GM18867 (cell line): Measurements from ENCODE around the gene NATD1.

ENCODE experiments used
- ATAC-seq: cut with Tn5 transposase; IDR thresholded peaks from one replicate; pipeline ENCODE4 v1.9.1; 2021; ENCODE audit warnings: mild to moderate bottlenecking, moderate library complexity; ENCODE audit not compliant: unreplicated experiment

The NATD1 gene

DNA sequence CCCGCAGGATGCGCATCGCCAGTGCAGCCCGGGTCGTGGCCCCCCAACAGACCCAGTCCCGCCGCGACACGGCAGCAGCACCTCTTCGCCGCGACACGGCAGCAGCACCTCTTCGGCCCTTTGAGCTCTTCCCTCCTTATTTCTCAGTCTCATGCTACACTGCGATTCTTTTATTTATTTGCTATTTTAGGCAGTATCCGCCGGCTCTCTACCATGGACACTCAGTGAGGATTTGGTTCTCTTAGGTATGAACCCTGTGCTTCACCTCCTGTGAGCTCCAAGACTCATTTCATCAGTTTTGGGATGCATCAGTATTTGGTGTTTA, 23.0 kb upstream of the NATD1 start:
- no peak for ATAC-seq

DNA sequence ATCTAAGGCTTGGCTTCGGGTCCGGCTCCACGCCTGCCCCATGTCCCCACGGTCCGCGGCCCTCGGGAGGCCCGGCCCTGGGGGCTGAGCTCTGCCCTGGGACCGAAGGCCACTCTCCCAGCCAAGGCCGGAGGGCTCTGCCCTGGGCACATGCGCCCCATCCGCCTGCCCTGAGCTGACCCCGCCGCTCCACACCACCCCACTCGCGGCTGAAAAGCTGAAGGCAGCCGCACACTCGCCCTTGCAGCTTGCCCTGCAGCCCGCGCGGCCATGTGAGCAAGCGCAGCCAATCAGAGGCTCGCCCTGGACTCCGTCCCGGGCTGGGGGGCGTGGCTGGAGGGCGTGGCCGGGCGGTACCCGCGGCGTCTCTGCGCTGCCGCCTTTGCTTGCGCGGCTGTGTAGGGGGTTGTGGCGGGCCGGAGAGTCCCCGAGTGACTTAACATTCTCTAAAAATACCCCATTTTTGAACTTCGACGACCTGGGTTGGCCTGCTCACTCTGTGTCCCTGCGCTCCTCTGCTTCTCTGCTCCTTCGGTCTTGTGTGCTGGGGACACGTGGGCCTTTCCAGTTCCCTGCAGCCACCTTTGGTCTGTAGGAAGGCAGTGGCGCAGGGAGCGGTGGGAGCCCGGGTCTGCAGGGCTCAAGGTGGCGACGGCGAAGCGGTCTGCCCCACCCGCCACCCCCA, 22.5 kb upstream of the NATD1 start:
- peak; percentile 95 for ATAC-seq

- ATAC-seq: no peak
These were observed 21.9 kb upstream of the NATD1 start for GRCh38 chr17:21275047-21275578.

DNA sequence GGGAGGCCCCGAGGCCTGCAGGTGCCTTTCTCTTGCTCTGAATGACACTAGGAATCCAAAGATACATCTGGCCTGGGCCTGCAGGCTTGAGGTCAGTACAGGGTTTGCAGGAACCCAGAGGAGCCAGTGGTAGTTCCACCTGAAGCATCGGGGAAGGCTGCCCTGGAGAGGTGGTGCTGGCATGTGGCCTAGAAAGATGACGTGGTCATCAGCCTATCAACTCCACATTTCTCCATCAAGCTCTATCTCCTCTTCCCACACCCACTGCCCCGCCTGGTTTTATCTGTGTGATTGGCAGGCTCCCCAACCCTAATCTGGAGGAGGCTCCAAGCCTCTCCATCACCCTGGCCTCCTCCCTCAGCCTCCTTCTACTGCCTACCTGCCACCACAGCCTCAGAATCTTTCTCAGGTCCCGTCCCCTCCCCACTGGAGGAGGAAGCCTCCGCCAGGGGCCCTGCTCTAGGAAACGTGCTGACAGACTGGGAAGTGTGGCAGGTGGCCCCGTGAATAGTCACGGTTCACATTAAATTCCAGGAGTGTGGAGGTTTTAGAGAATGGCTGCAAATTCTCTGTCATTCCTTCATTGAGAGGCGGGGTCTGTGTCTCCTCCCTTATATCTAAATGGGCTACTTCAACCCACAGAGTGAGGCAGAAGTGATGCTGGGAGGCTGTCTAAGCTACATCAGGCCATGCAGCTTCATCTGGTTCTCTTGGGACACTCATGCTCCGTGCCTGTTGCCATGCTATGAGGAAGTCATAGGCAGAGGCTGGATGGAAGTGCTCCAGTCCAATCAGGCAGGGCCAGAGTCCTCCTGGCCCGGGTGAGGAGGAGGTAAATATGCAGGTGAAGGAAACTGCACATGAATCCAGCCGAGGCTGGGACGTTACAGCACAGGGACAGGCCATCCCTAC, 19.9 kb upstream of the NATD1 start:
- ATAC-seq: no peak

DNA sequence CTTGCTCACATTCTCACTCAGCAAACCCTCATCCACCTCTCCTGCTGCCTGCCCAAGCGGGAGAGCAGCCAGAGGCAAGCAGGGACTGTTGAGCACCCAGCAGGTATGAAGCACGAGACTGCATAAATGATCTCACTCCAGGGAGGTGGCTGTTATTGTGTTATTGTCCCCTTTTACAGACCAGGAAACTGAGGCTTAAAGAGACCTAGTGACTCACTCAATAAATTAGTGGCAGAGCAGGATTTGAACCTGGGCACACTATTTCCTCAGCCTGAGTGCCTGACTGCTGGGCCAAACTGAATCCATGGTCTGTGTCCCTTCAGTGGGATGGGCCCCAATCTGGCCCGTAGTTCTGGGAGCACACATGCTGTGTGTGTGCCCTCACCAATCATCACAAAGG, 19.0 kb upstream of the NATD1 start:
- ATAC-seq: no peak

GRCh38 chr17:21271454-21272183, 18.4 kb upstream of the NATD1 start:
- ATAC-seq: no peak

- ATAC-seq: no peak
These were observed 16.2 kb upstream of the NATD1 start for GRCh38 chr17:21269394-21269793.

DNA sequence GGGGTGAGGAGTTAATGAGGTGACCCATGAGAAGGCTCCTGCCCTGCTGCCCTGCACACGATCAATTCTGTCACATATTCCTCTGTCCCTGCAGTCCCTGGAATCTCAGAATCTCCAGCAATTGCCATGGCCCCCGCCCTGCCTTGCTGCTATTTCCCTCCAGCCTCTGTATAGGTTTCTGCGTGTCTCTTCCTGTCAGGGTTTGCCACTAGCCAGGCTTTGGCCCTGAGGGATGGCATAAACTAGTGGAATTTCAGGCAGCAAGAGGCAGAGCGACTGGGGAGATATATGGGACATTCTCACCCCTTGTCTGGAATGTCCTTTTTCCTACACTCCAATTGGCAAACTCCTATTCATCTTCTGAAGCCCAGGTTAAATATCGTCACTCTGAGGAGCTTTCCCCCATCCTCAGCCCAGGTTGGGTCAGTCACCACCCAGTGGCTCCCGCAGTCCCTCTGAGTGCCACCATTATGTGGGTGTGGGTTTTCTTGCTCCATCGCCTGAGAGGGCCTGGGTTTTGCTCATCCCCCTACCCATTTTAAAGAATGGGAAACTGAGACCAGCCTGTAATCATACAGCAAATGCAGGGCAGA, 15.5 kb upstream of the NATD1 start:
- ATAC-seq: no peak

DNA sequence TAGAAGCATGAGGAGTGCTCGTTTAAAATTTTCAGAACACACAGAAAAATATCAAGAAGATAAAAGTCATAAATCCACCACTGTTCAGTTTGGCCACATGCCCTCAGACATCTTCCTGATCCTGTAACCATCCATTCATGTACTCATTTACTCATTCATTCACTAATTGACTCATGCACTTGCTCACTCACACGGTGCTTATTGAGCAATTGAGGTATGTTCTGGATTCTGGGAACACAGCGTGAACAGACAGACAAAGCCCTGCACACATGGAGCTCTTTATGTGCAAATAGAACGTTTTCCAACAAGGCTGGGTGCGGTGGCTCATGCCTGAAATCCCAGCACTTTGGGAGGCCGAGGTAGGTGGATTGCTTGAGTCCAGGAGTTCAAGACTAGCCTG, 10.2 kb upstream of the NATD1 start:
- no peak for ATAC-seq

- ATAC-seq: no peak
These were observed 9.2 kb upstream of the NATD1 start for GRCh38 chr17:21262259-21262993.

DNA sequence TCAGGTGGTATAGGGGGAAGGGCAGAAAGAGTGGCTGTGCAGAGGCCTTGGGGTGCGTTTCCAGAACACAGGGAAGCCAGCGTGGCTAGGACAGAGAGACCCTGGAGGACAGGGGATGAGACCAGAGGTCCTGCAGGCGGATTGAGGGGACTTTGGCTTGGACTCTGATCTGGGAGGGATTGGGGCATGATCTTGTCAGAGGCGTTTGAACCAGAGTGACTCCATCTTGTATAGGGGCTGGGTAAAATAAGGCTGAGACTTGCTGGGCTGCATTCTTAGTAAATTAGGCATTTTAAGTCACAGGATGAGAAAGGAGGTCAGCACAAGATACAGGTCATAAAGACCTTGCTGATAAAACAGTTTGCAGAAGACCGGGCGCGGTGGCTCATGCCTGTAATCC, 5.4 kb upstream of the NATD1 start:
- ATAC-seq: no peak

DNA sequence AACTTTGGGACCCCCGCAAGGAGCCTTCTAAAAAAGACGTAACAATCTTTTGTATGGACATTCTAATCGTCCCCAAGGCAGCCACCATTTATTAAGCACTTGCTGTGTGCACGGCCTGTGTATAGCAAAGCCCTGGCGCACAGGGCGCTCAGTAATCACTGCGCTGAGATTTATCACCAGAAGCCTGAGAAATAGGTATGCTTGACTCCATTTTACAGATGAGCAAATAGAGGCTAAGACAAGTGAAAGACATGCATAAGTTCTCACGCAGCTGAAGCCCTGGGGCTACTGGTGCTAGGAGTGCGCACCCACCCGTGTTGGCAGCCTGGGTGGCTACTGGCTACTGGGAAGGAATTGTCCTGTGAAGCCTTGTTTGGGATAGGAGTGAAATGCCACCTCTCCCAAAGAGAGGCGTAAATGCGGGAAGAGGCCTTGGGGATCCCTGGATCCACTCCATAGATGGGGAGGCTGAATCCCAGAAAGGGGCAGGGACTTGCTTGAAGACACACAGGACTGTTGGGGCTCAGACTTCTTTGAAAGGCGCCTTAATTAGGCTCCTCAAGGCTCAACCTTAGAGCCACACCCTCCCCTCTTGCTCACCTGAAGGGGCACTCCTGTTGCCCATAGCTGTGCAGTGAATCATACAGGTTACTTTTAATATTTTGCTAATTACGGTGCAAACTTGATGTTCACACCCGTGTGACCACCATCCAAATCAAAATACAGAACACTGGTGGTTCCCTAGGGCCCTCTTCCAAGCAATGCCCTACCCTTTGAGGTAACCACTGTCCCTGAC, 634 bp upstream of the NATD1 start:
- peak; percentile 19 for ATAC-seq

DNA sequence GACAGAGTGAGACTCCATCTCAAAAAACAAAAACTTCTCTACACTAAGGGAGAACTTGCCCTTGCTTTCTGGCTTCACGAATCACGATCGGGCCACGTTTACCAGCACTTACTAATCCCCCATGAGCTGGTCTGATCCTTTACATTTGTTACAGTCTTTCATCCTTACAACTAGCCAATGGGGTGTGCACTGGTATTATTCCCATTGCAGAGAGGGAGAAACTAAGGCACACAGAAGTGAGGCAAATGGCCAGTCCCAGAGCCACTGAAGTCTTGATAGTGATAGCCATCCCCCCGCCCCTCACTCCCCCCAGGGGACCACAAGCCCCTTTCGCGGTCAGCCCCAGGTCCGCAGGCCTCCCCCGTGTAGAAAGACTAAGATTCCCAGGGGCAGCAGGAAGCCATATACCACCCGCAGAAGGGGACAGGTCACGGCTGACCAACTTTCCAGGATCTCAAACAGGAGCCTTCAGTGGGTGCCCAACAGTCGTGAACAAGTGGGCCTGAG, 868 bp downstream of the NATD1 start:
- ATAC-seq: no peak

DNA sequence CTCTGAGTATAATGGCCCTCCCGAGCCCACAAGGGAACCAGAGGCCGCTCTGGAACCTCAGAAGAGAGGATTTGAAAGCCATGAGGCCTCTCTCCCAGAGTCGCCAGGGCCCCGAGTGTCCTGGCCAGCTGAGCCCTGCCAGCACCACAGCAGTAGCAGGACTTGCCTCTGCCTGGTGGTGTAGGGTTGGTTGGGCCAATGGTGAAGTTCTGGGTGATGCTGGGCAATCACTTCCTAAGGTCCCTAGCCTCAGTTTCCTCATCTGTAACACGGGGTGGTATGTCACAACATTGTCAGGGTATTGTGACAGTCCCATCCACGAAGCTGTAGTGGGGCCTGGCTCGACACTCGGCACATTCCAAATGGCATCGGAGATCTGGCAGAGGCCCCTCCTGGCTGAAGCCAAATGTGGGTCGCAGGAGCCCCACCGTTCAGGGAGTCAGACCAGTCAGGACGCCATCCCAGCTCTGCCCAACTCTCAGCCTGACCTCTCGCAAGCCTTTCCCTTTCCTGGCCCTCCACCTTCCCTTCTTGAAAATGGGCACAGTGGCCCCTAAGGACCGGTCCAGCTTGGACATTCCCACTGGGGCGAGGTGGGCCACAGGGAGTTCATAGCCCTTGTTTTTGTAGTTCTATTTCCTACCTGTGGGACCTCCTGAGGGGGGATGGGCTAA, 1.7 kb downstream of the NATD1 start:
- ATAC-seq: no peak

GRCh38 chr17:21250854-21251253, 2.4 kb downstream of the NATD1 start:
- no peak for ATAC-seq

DNA sequence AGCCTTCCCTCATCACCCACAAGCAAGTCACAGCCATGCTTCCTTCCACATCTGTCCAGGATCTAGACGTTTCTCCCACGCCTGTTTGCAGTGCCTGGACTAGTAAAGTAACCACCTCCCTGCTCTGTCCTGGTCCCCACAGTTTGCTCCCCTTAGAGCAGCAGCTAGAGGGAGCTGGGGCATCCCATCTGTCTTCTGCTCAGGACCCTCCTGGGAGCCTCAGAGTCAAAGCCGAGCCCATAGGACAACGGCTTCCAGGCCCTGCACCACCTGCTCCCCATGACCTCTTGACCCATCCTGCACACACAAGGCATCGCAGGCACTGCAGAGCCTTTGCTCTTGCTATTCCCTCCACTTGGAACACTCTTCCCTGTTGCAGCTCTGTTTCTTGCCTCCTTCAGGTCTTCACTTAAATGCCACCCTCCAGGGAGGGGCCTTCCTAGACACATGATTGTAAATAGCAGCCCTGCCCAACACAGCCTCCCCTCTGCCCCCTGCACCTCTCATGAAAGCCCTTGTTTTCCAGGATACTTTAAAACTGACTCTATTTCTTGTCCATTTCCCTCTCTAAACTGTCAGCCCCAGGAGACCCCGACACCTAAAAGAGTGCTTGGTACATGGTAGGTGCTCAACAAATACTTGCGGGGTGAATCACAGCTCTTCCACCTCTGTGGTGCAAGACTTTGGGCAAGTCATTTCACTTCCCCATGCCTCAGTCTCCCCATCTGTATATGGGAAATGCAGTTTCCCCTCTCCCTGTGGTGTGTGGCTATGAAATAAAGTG, 3.1 kb downstream of the NATD1 start:
- no peak for ATAC-seq

DNA sequence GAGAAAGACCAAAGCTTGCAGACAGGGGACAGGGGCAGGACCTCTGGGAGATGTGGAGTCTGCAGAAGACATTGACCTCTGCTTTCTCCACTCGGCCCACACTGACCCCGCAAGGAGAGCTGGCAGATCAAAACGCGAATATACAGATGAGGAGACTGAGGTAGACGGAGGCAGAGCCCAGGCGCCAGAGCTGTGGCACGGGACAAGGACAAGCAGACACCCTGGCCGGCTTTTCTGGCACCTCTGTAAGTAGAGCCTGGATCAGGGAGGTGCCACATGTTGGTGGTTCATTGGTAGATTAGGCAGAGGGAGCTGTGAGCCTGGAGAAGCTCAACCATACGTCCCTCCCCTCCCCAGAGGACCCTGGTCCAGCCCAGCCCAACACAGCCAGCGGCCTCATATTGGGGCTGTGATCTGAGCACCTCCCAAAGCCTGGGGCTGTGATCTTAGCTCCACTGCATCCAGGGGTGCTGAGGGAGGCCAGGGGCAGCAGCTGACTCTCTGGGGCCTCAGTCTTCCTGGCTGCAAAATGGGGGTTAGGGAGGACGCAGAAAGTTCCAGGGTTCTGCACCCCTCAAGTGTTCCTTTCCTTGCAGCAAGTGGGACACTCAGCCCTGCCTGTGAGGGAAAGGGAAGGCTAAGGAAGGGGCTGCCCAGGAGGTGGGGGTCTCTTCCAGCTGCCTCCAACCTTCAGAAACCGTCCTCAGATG, 4.0 kb downstream of the NATD1 start:
- no peak for ATAC-seq

DNA sequence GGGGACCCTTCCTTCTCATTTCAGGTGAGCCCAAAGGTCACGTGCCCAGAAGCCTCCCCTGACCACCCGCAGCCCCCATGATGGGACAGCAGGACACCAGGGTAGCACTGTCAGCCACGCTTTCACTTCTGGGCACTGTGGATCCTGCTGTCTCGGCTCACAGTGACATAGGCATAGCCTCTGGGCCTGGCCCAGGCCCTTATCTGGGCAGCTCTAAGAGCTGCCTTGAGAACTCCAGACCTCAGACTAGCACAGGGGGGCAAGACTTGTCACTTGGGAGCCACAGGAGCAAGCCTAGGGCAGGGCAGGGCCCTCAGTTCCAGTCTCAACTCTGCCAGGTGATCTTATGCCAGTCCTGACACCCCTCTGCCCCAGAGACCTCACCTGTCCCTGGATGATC, 4.7 kb downstream of the NATD1 start:
- no peak for ATAC-seq
